SK-N-SH (cell line): ENCODE data around the gene ST3GAL6. TPM values are rescaled to one million over a fixed set of nuclear protein-coding genes. Genes with fewer than 3 reads are reported as not detected.

Source experiments
- CTCF ChIA-PET: fragments of 300-600, 350-600 bp; formaldehyde crosslinking; extraction: SDS; loops from one replicate; lab custom pipeline; 2021; lab: Yijun Ruan, JAX
- POLR2A ChIA-PET: fragments of 350-600 bp; sonication (Branson Sonifier 250); formaldehyde crosslinking; extraction: SDS; loops from one replicate; lab custom pipeline; 2020; ENCODE audit warnings: antibody characterized with exemption, inconsistent platforms; lab: Yijun Ruan, JAX
- DNase-seq: peaks from one replicate; pipeline ENCODE4 v3.0.0; 2012
- H2AFZ ChIP-seq: fragments of 200-600 bp; sonication (generic); 2 replicates; pipeline ENCODE4 v1.8.1; 2016; ENCODE audit warnings: antibody characterized with exemption, mild to moderate bottlenecking, low read depth
- H3F3A ChIP-seq: fragments of 200-600 bp; sonication (generic); replicated peaks from 2 replicates; pipeline ENCODE3; 2016; ENCODE audit warnings: antibody characterized with exemption, mild to moderate bottlenecking; ENCODE audit not compliant: insufficient read depth
- H3K27ac ChIP-seq, 2 experiments: fragments of 200-500 bp in 1 of 2; fragments of 200-600 bp in 1 of 2; sonication (Bioruptor generic) in 1 of 2; sonication (generic), shearing (Covaris generic) in 1 of 2; 2 replicates each; pipeline versions ENCODE4 v1.5.1 to v1.6.1; 2014 to 2016; ENCODE audit warnings: low read depth in 2 of 2, inconsistent platforms in 1 of 2, low read length in 1 of 2, mild to moderate bottlenecking in 1 of 2, mixed read lengths in 1 of 2
- H3K27me3 ChIP-seq: fragments of 200-600 bp; sonication (generic), shearing (Covaris generic); 2 replicates; pipeline ENCODE4 v1.6.1; 2016; ENCODE audit warnings: mixed run types; ENCODE audit not compliant: insufficient read depth
- H3K36me3 ChIP-seq, 2 experiments: fragments of 200-500 bp in 1 of 2; fragments of 200-600 bp in 1 of 2; sonication (Bioruptor generic) in 1 of 2; sonication (generic) in 1 of 2; replicated peaks in 1 of 2; 2 replicates each; pipeline versions ENCODE3 to v1.5.1; 2014 to 2016; ENCODE audit warnings: low read length in 1 of 2, mild to moderate bottlenecking in 1 of 2; ENCODE audit not compliant: insufficient read depth in 2 of 2, control insufficient read depth in 1 of 2
- H3K4me1 ChIP-seq, 2 experiments: fragments of 200-500 bp in 1 of 2; fragments of 200-600 bp in 1 of 2; sonication (Bioruptor generic) in 1 of 2; sonication (generic), shearing (Covaris generic) in 1 of 2; 2 replicates each; pipeline versions ENCODE4 v1.5.1 to v1.6.1; 2014 to 2016; ENCODE audit warnings: low read depth in 1 of 2, low read length in 1 of 2, mixed run types in 1 of 2; ENCODE audit not compliant: insufficient read depth in 2 of 2, control insufficient read depth in 1 of 2
- H3K4me2 ChIP-seq: fragments of 200-600 bp; sonication (generic), shearing (Covaris generic); 2 replicates; pipeline ENCODE4 v1.6.1; 2017; ENCODE audit warnings: mixed run types
- H3K4me3 ChIP-seq, 2 experiments: fragments of 200-500 bp in 1 of 2; fragments of 200-600 bp in 1 of 2; sonication (Bioruptor generic) in 1 of 2; sonication (generic), shearing (Covaris generic) in 1 of 2; 2 replicates each; pipeline versions ENCODE4 v1.5.1 to v1.8.1; 2014 to 2016; ENCODE audit warnings: low read depth in 2 of 2, inconsistent platforms in 1 of 2, low read length in 1 of 2, mild to moderate bottlenecking in 1 of 2, mixed read lengths in 1 of 2, moderate library complexity in 1 of 2
- H3K79me2 ChIP-seq: fragments of 200-600 bp; sonication (generic); 2 replicates; pipeline ENCODE4 v1.8.1; 2017; ENCODE audit warnings: mild to moderate bottlenecking; ENCODE audit not compliant: insufficient read depth
- H3K9ac ChIP-seq: fragments of 200-600 bp; sonication (generic); 2 replicates; pipeline ENCODE4 v1.6.1; 2017; ENCODE audit warnings: mixed run types
- H3K9me2 ChIP-seq: fragments of 200-600 bp; sonication (generic); 2 replicates; pipeline ENCODE4 v1.6.1; 2017; ENCODE audit warnings: mixed run types
- H3K9me3 ChIP-seq: fragments of 200-600 bp; sonication (generic); 2 replicates; pipeline ENCODE4 v1.6.1; 2017; ENCODE audit warnings: mixed run types, mild to moderate bottlenecking, moderate library complexity
- H4K20me1 ChIP-seq: fragments of 200-600 bp; sonication (generic); 2 replicates; pipeline ENCODE4 v1.6.1; 2017; ENCODE audit warnings: mild to moderate bottlenecking, mixed run types; ENCODE audit not compliant: insufficient read depth
- CHD2 ChIP-seq: fragments of 150-350 bp; IDR thresholded peaks from 2 replicates; pipeline ENCODE4 v1.6.1; 2018; ENCODE audit warnings: low read length; ENCODE audit not compliant: partially characterized antibody
- CTCF ChIP-seq: fragments of 200-600 bp; sonication (generic); IDR thresholded peaks from 2 replicates; pipeline ENCODE4 v1.6.1; 2017; ENCODE audit warnings: antibody characterized with exemption, mild to moderate bottlenecking, moderate library complexity
- EP300 ChIP-seq, 2 experiments: IDR thresholded peaks; 2 replicates each; pipeline versions ENCODE4 v1.4.0 to v1.6.1; 2012; ENCODE audit warnings: borderline replicate concordance in 1 of 2, low read depth in 1 of 2, low read length in 1 of 2
- FOSL2 ChIP-seq: IDR thresholded peaks from 2 replicates; pipeline ENCODE4 v1.4.0; 2012; ENCODE audit warnings: low read depth, mild to moderate bottlenecking, moderate library complexity, borderline replicate concordance
- FOXM1 ChIP-seq: IDR thresholded peaks from 2 replicates; pipeline ENCODE4 v1.4.0; 2012; ENCODE audit warnings: low read depth, mild to moderate bottlenecking
- GABPA ChIP-seq: IDR thresholded peaks from 2 replicates; pipeline ENCODE4 v1.4.0; 2012; ENCODE audit warnings: low read depth, mild to moderate bottlenecking
- IRF3 ChIP-seq: fragments of 150-350 bp; IDR thresholded peaks from 2 replicates; pipeline ENCODE4 v1.6.1; 2016; ENCODE audit warnings: mild to moderate bottlenecking, low read depth, low read length
- MAX ChIP-seq: IDR thresholded peaks from 2 replicates; pipeline ENCODE4 v1.4.0; 2012; ENCODE audit warnings: low read depth
- MEF2A ChIP-seq: IDR thresholded peaks from 2 replicates; pipeline ENCODE4 v1.4.0; 2012; ENCODE audit warnings: low read depth, borderline replicate concordance
- MXI1 ChIP-seq: IDR thresholded peaks from 2 replicates; pipeline ENCODE4 v1.6.1; 2012; ENCODE audit warnings: mild to moderate bottlenecking, low read depth, low read length, improper control_type of control experiment
- NFIC ChIP-seq: IDR thresholded peaks from 2 replicates; pipeline ENCODE4 v1.4.0; 2012; ENCODE audit warnings: borderline replicate concordance
- NRF1 ChIP-seq: IDR thresholded peaks from 2 replicates; pipeline ENCODE4 v1.6.1; 2012; ENCODE audit warnings: low read depth, mild to moderate bottlenecking, low read length
- POLR2AphosphoS5 ChIP-seq: IDR thresholded peaks from 2 replicates; pipeline ENCODE4 v1.6.1; 2012; ENCODE audit warnings: low read depth, low read length
- RAD21 ChIP-seq: IDR thresholded peaks from 2 replicates; pipeline ENCODE4 v1.6.1; 2012; ENCODE audit warnings: mild to moderate bottlenecking, low read length
- RCOR1 ChIP-seq: fragments of 150-350 bp; IDR thresholded peaks from 2 replicates; pipeline ENCODE4 v1.6.1; 2017; ENCODE audit warnings: antibody characterized with exemption, low read length
- SIN3A ChIP-seq: IDR thresholded peaks from 2 replicates; pipeline ENCODE4 v1.6.1; 2012; ENCODE audit warnings: low read depth, mild to moderate bottlenecking, low read length, moderate library complexity, borderline replicate concordance
- SMC3 ChIP-seq: IDR thresholded peaks from 2 replicates; pipeline ENCODE4 v1.6.1; 2012; ENCODE audit warnings: low read depth, low read length, improper control_type of control experiment
- TAF1 ChIP-seq: IDR thresholded peaks from 2 replicates; pipeline ENCODE4 v1.6.1; 2012; ENCODE audit warnings: low read depth, mild to moderate bottlenecking, low read length, moderate library complexity, borderline replicate concordance
- TCF12 ChIP-seq: IDR thresholded peaks from 2 replicates; pipeline ENCODE4 v1.4.0; 2012
- USF2 ChIP-seq: fragments of 150-350 bp; IDR thresholded peaks from 2 replicates; pipeline ENCODE4 v1.6.1; 2017; ENCODE audit warnings: antibody characterized with exemption, low read length, low read depth, borderline replicate concordance
- YY1 ChIP-seq: IDR thresholded peaks from 2 replicates; pipeline ENCODE4 v1.4.0; 2012; ENCODE audit warnings: low read depth, mild to moderate bottlenecking
- ZBTB33 ChIP-seq: IDR thresholded peaks from 2 replicates; pipeline ENCODE4 v1.4.0; 2012; ENCODE audit warnings: low read depth, borderline replicate concordance
- WGBS: methylation state at CpG from one replicate; pipeline ENCODE4 v1.1.6; 2017; ENCODE audit warnings: low lambda C conversion rate; 5-methylcytosine and 5-hydroxymethylcytosine counted together
- polyA plus RNA-seq, 3 experiments: library from polyadenylated mRNA; depleted of rRNA; stranded (reverse); fragments of >200 nt; gene quantifications; 2 replicates each; pipeline ENCODE4 v1.2.3, GENCODE V29; 2012

The ST3GAL6 gene
- polyA plus RNA-seq, 1 of the 3 experiments (the other 2 are of a cell fraction): 16.3 TPM

GRCh38 chr3:98745718-98746117 is 17.4 kb upstream of the ST3GAL6 start:
- ChIA-PET CTCF (interaction anchor here (2.1 kb wide), 1 partner anchor 10 kb away, joined by 5 read pairs; no protein-coding TSS in a partner anchor), POLR2A (no interaction called here)
- Histone ChIP-seq H3K9ac (no peak overlapping the region), H2AFZ (no peak overlapping the region), H3K9me2 (no peaks in the 10 kb centered on the region), H4K20me1 (no peaks in the 10 kb centered on the region)
- TF ChIP-seq IRF3: no peak
- TF ChIP-seq ZBTB33: no peak
- TF ChIP-seq SMC3: no peak
- no peak for TF ChIP-seq FOXM1
- TF ChIP-seq NRF1: no peak
- TF ChIP-seq SIN3A: no peak
- no peak for TF ChIP-seq POLR2AphosphoS5
- TF ChIP-seq GABPA: no peak
- TF ChIP-seq MAX: no peak
- TF ChIP-seq EP300 (IDR thresholded peaks at IDR 0.05; ENCODE audit: borderline replicate concordance in 1 of 2, low read depth in 1 of 2, low read length in 1 of 2): no peak
- TF ChIP-seq, all 33 proteins: peak for 0
- Histone ChIP-seq H3K27ac (no peak overlapping the region; a peak in 1 of 4 replicates), H3K9me3 (no peaks in the 10 kb centered on the region), H3K79me2 (peaks cover 81% of the 10 kb centered on the region), H3K36me3 (peaks cover 0 to 2% of the 10 kb centered on the region in 2 experiments), H3K4me1 (peaks cover 7 to 13% of the 10 kb centered on the region in 2 experiments; a peak in 3 of 4 replicates), H3K27me3 (no peaks in the 10 kb centered on the region), H3F3A (no peaks in the 10 kb centered on the region), H3K4me3 (no peak overlapping the region), H3K4me2 (no peak overlapping the region)
- DNase-seq: no peak
- 87% methylated on average over 1 of the region's 1 CpG for WGBS

GRCh38 chr3:98746122-98746521 is 17.0 kb upstream of the ST3GAL6 start:
- Histone ChIP-seq H3K9me3 (no peaks in the 10 kb centered on the region), H4K20me1 (no peaks in the 10 kb centered on the region), H2AFZ (no peak overlapping the region), H3F3A (no peaks in the 10 kb centered on the region), H3K36me3 (peaks cover 0 to 2% of the 10 kb centered on the region in 2 experiments), H3K4me2 (no peak overlapping the region), H3K79me2 (peaks cover 85% of the 10 kb centered on the region), H3K4me1 (peaks cover 3 to 13% of the 10 kb centered on the region in 2 experiments; a peak in 3 of 4 replicates), H3K4me3 (no peak overlapping the region), H3K27ac (no peak overlapping the region), H3K9ac (no peak overlapping the region), H3K9me2 (no peaks in the 10 kb centered on the region), H3K27me3 (no peaks in the 10 kb centered on the region)
- CTCF ChIA-PET: no interaction called here
- POLR2A ChIA-PET: no interaction called here
- 75% methylated on average over 4 of the region's 4 CpGs for WGBS
- no peak for DNase-seq
- TF ChIP-seq FOXM1 (no peak), YY1 (no peak), RCOR1 (no peak), NFIC (no peak), RAD21 (no peak), USF2 (no peak), SMC3 (no peak), TAF1 (no peak), EP300 (IDR thresholded peaks at IDR 0.05; ENCODE audit: borderline replicate concordance in 1 of 2, low read depth in 1 of 2, low read length in 1 of 2) (no peak), CHD2 (no peak), MEF2A (no peak), MXI1 (no peak), SIN3A (no peak), FOSL2 (no peak), CTCF (no peak), TCF12 (no peak)
